DMS 273 (cell line): ENCODE results near the gene RO60.

Experiments
- DNase-seq: peaks from one replicate; lab custom pipeline; 2025; ENCODE audit not compliant: unreplicated experiment; lab: John Stamatoyannopoulos, UW

The RO60 gene

DNA sequence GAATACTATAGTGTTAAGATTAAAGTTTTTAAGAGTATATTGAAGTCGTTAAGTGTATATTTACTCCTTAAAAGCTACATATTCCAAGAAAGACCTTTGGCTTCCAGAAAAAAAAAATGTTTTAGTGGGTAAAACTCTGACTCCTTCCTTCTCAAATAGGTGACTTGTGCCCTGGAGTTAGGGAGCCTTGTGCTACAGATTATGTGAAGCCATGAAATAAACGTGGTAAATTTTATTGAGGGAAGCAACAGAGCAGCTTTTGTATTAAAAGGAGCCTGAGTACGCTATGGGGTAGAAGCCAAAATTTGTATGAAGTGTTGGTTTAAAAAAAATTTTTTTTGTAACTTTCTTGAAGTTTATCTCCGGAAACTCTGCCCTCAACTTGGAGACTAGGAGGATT, 994 bp downstream of the RO60 start:
- DNase-seq, result peak; percentile 37

DNA sequence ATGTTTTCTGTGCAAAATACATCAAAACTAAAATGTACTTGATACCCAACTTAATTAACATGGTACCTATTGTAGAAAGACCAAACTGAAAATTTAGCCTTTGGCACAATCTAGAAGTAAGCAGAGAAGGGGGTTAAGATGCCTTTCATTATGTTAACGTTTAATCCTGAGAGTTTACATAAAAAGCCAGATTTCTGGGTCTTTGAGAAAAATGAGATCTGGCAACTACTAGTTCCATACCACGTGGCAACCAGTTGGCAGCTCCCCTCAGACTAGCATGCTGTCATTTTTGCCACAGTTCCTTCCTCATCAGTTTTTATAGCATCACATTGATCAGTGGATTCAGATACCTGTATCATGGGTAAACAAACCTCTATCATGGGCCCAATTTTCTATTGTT, 1.5 kb downstream of the RO60 start:
- DNase-seq, result peak; percentile 65

DNA sequence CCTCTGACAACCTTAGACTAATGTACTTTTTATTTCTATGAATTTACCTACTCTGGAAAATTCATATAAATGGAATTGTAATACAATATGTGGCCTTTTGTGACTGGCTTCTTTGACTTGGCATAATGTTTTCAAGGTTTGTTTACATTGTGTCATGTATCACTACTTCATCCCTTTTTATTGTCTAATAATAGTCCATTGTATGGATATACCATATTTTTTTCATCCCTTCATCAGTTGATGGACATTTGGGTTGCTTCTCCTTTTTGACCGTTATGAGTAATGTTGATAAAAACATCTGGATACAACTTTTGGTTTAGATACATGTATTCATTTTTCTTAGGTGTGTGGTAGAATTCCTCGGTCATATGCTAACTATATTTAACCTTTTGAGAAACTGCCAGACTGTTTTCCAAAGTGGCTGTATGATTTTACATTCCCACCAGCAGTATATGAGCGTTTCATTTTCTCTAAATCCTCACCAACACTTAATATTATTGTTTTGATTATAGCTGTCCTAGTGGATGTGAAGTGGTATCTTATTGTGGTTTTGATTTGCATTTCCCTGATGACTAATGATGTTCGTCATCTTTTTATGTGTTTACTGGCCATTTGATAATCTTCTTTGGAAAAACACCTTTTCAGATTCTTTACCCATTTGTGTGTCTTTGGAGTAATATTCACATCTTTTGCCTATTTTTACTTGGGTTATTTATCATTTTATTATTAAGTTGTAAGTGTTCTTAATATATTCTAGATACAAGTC, 3.5 kb downstream of the RO60 start:
- no peak for DNase-seq

DNA sequence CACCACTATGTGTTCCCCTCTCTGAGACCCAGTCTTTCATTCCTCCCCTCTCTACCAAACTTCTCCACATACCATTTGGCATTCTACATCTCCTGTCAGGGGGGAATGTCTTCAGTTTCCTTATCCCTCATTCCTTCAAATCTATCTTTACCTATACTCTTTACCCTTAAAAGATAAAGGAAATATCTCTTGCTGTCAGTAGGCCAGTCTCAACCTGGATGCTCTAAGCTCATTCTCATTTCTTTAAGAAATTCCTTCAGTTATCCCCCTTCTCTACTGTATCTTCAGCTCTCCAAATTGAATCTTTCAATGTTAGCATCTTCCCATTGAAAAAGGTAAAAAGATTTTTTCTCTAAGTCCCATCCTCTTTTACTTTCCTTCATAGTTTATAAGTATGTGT, 6.5 kb downstream of the RO60 start:
- no peak for DNase-seq

DNA sequence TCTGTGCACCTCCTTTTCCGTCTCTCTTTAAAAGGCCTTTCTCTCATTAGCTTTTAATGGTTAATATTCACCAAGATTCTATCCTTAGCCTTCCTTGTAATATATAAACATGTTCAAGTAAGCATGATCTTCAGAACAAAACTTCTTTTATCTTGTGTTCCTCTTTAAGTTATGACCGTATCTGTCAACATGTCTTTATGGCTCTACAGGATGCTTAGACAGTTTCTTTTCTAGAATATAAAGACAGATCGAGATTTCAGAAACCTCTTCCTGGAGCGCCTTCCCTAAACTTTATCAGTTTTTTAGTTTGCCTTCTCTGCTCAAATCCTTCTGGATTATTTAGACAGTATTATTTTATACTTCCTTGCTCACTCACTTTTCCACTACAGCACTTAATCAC, 7.2 kb downstream of the RO60 start:
- DNase-seq, result no peak

DNA sequence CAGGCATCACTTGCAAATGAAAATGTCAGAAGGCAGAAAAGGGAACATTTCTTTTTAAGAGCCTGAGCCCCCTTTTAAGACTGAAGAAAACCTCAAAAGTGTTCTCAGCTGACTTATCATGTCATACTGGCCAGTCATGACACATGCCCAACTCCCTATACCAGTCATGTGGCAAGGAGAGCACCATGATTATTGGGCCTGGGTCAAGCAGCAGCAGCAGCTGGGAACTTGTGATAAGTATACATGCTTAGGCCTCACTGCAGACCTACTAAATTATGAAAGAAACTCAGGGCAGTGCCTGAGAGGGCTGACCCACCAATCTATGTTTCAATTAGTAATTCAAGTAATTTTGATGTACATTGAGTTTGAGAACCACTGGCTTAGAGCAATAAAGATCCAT, 8.6 kb downstream of the RO60 start:
- no peak for DNase-seq

DNA sequence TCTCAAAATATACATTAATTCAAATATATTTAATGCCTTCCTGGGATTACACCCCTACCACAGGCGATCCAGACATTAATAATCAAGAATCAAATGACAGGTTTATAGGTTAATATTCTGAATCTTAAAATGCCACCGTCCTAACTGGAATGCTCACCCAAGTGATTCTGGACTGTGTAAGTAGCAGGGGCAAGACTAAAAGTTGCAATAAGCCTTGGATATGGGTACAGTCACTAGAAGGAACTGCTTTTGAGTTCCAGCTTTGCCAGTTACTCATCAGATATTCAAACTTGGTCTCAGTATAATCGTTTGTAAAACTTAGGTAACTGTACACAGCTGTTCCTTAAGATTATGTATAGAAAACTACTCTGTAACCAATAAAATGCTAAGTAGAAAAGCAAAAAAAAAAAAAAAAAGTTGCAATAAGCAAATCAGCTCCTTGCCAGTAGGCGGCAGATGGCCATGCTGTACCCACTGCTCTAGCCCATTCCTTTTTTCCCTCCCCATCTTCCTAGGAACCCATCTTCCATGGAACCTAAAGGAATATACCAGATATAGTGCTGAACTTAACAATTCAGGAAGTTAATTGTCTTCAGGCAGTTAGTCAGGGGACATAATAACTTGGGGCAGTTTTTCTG, 10.5 kb downstream of the RO60 start:
- peak; percentile 77 for DNase-seq

DNA sequence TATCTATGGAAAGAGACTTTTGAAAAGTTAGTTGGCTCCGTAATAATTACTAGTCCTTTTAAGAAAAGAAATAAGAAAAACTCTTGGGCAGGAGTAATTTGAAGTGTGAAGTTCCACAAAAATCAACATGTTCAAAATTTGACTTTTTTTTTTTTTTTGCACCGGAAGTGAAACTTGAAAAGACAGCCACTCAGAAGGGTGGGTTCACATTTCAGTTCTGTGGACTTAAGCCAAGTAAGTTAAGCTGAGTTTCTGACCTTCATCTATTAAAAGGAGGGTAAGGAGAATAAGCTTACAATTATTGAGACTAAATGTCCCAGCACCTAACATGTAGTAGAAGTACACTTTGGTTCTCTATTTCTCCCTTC, 11.0 kb downstream of the RO60 start:
- DNase-seq, result peak; percentile 36

DNA sequence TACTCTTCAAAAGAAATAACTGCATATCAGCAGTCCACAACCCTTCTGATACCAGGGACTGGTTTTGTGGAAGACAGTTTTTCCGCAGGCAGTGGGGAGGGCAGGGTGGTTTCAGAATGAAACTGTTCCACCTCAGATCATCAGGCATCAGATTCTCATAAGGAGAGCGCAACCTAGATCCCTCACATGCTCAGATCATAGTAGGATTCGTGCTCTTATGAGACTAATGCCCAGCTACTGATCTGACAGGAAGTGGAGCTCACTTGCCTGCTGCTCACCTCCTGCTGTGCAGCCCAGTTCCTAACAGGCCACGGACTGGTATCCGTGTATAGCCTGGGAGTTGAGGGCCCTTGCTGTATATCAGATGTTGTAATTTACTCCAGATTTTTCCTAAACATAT, 11.5 kb downstream of the RO60 start:
- DNase-seq, result peak; percentile 6

DNA sequence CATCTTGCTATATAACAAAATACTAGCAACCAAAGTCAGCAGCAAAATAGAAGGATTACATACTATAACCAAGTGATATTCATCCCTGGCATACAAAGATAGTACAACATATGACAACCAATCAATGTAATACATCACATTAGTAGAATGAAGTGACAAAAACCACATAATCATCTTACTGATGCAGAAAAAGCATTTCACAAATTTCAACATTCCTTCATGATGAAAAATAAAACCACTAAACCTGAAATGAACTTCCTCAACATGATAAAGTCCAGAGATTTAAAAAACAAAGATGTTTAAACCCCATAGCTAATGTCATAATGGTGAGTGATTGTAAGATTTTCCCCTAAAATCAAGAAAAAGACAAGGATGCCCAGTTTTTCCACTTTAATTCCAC, 18.6 kb downstream of the RO60 start:
- DNase-seq, result no peak

DNA sequence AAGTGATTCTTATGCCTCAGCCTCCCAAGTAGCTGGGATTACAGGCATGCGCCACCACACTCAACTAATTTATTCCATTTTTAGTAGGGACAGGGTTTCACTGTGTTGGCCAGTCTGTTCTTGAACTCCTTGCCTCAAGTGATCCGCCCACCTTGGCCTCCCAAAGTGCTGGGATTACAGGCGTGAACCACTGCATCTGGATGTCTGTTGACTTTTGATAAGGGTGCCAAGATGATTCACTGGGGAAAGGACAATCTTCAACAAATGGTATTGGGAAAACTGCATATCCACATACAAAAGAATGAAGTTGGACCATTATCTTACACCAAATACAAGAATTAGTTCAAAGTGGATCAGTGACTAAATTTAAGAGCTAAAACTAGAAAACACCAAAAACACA, 19.8 kb downstream of the RO60 start:
- no peak for DNase-seq

DNA sequence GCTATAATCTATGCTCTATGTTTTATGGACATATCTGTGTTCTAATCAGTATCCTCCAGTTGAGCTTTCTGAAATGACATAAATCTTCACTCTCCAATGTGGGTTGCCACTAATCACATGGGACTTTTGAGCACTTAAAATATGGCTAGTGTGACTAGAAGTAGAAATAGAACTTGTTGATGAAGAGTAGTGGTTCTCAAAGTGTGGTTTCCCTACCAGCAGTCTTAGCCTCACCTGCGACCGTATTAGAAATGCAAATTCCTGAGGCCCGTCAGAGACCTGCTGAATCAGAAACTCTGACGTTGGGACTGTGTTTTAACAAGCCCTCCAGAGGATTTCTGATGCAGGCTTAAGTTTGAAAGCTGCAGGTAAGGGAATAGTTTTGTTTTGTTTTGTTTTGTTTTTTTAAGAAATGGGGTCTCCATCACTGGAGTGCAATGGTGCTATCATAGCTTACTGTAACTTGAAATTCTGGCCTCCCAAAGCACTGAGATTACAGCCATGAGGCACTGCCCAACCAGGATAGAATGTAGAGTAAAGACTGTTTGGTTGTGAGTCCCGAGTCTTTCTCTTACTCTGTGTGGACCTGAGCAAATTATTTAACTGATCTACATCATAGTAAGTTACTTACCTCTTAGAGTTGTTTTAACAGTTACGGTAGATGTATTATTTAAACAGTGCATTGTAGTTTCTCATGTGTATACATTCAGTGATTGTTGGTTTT, 24.1 kb downstream of the RO60 start:
- no peak for DNase-seq

DNA sequence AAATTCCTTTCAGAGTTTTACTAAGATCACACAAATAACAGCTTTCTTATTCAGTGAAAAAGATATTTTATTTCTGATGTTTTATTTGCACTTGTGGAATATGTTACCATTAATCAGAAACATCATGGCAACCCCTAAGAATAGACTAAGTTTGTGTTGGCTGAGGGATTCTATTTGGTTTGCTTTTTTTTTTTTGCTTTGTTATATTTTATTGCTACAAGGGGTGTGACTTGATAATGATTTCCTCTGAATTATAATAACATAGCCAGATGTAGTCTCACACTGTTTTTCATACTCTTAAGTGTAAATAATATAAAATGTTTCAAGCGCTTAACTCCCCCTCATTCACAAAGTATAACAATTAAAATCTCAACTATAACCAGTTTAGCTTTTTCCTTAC, 25.9 kb downstream of the RO60 start:
- DNase-seq, result no peak

DNA sequence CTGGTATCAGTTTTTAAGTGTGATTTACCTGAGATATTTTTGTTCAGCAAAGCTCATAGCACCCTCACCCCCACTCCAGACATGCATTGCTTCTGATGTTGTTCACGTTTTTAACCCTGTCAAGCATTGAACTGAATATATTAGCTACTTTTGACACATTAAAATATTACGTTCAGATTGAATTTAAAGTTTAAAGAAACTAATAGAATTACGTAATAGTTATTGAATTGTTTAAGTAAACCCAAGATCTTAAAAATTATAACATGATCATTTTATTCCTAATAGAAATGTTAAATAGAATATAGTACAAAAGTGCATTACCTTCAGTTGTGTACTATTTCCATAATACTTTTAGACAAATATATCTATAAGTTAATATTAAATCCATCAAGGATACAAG, 26.9 kb downstream of the RO60 start:
- no peak for DNase-seq

DNA sequence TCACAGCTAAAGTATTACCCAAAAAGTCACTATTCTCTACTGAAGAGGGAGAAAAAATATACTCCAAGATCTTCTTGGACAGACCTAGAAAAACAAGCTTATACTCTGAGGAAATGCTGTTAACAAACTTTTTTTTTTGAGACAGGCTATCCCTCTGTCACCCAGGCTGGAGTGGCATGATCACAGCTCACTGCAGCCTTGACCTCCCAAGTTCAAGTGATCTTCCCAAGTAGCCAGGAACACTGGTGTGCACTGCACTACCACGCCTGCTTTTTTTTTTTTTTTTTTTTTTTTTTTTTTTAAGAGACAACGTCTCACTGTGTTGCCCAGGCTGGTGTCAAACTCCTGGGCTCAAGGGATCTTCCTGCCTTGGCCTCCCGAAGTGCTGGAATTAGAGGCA, 28.5 kb downstream of the RO60 start:
- no peak for DNase-seq

DNA sequence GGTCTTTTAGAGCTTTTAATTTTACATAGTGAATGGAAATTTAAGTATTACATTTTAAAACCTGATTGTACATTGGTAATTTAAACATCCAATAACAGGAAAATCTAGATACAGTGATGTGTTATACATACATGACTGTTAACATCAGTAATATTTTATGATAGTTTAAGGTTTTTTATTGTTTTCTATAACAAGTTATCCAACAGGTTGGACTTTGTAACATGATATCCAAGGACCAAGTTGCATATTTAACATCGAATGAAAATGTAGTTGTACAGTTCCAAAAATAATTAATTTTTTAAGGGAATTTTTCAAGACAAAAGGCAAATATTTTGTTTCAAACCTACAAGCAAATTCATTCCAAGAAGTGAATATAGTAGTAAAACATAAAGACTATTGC, 31.5 kb downstream of the RO60 start:
- no peak for DNase-seq

DNA sequence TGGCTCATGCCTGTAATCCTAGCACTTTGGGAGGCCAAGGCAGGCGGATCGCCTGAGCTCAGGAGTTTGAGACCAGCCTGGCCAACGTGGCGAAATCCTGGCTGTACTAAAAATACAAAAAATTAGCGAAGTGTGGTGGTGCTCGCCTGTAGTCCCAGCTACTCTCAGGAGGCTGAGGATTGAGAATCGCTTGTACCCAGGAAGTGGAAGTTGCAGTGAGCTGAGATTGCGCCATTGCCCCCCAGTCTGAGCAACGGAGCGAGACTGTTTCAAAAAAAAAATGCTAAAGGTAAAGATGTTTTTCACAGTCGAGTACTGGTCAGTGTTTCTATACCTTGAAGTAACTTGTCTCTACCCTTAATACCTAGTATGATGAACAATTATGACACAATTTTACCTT, 34.7 kb downstream of the RO60 start:
- DNase-seq, result no peak

DNA sequence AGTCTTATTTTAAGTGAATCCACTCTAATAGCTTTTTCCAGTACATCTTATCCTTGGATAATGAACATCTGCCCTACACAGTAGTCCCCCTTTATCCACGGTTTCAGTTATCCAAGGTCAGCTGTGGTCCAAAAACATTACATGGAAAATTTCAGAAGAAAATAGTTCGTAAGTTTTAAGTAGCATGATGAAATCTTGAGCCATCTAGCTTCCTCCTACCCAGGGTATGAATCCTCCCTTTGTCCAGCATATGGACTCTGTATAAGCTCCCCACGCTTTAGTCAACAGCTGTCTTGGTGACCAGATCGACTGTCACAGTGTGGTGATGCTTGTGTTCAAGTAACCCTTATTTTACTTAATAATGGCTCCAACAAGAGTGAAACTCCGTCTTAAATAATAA, 43.2 kb downstream of the RO60 start:
- DNase-seq, result no peak

DNA sequence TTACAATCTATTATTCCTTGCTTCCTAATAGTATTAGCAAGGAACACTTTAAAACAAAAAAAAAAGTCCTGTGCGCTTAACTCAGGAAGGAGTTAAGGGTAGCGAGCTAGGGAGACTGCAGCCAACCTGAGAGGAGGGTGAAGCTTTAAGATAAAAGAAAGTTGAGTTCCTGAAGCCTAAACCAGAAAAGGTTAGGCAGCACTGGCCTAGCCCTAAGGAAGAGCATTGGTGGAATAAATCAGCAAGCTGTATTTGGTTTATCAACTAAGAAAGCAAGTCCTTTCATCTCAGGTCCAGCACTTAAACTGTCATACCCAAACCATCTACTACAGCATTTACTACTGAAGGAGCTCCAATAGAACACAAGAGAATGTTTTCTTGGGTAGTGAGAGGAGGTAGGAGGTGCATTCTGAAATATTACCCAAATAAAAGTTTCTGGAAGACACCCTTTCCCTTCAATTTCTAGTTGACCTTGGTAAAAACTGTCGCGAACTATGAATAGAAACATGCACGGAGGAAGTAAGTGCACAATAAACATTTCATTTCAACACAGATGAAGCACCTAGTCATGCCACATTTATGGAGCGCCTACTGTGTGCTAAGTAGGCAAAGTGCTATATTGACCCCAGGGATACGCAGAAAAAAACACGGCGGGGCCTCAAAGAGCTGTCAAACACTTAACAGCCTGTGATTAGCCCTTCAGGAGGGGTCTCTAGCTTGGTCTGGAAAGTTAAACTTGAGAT, 44.5 kb downstream of the RO60 start:
- no peak for DNase-seq

DNA sequence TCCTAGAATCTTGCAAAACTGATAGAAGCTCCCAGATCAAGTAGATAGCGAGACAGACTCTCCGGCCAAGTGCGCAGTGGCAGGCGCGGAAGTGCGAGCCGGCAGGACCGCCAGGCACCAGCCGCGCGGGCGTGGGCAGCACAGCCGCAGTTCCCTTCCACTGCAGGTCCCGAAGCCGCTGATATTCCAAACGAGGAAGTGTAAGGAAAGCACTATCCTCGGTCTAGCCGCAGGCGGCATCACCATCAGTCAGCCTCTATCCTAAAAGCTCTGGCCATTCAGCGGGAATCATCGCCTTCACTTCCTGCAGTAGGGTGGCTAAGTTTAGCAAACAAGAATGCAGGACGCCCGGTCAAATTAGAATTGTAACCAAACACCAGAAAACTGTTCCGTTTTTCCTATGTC, 45.1 kb downstream of the RO60 start:
- DNase-seq, result peak; percentile 70

DNA sequence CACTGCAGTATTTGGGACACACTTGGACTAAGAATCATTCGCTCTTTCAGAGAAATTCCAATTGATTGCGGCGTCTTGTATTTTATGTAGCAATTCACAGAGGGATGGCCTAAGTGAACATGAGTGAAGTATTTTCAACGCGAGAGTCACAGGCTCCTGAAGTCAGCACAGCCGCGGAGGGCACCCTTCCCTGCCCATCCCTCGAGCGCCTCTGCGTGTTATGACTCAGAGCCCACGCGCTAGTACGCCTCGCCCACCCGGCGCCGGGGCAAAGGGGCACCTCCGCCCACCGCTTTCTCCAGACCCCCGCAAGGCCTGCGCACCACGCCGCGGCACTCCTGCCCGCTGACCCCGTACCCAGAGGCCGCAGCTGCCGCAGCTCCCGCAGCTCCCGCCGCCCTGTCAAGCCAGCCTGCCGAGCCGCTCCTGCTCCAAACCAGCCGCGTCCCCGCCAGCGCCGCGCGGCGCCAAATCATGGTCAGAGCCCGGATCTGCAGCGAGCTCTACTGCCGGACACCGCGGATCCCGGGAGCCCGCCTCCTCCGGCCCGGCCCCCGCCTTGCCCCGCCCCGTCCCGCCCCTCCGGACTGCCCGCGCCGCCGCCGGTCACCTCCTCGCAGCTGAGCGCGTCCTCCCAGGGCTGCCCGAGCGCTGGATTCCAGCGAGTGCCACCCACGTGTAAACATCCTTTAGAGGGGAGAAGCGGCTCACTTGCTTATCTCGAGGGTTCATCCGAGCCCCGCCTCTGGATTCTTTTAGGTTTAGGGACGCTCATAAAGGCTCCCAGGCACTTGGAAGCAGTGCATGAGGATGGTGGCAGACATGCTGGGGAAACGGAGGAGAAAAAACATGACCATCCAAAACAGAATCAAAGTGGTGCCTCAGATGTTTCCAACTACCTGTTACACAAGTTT, 45.8 kb downstream of the RO60 start, which contains the start of gene GLRX2:
TSS of gene GLRX2 (minus strand) at position 508 of the 914 bp plus-strand sequence. CDS start at position 476, 32 bp downstream.
- DNase-seq, result peak; percentile 95
